HL-60/S4 treated with phorbol 12-myristate 13-acetate at 8.2 ng/mL for 4 days and 3 days (cell line): ENCODE results near the gene TLE6.
"Not testable (repeated sequence)": the region's sequence is repeated elsewhere in the genome, so short reads cannot be mapped to it uniquely, and the experiment has no call there.

Experiments
- in situ Hi-C: fragments of 300-500 bp; cut with MboI; formaldehyde crosslinking; loops from 2 replicates; pipeline ENCODE4 v1.15.0; 2022; ENCODE audit warnings: low sequenced_read_pairs

Gene TLE6

GRCh38 chr19:3025549-3025886, 48.2 kb downstream of the TLE6 start:
- in situ Hi-C loops, result no loop called here

GRCh38 chr19:3026768-3027167, 49.4 kb downstream of the TLE6 start:
- in situ Hi-C loops, result no loop called here

GRCh38 chr19:3027292-3027691, 49.9 kb downstream of the TLE6 start:
- in situ Hi-C loops, result no loop called here

GRCh38 chr19:3027981-3028304, 50.6 kb downstream of the TLE6 start:
- in situ Hi-C loops, result no loop called here

GRCh38 chr19:3028305-3029064, 51.1 kb downstream of the TLE6 start:
- in situ Hi-C loops, result no loop called here

- in situ Hi-C loops, result no loop called here
Observed at GRCh38 chr19:3029065-3029923, 51.9 kb downstream of the TLE6 start, which contains the start of gene TLE2. Gene TLE2 (minus strand): TSS chr19:3029280. CDS start chr19:3028904, 376 bp downstream.

- in situ Hi-C loops, result no loop called here
Observed at GRCh38 chr19:3031607-3031867, 54.2 kb downstream of the TLE6 start.

GRCh38 chr19:3033595-3034405, 56.4 kb downstream of the TLE6 start:
- in situ Hi-C loops, result no loop called here

- in situ Hi-C loops, result no loop called here
Observed at GRCh38 chr19:3034406-3034655, 57.0 kb downstream of the TLE6 start.

- in situ Hi-C loops, result no loop called here
Observed at GRCh38 chr19:3034656-3035541, 57.5 kb downstream of the TLE6 start.

GRCh38 chr19:3035542-3036118, 58.3 kb downstream of the TLE6 start:
- in situ Hi-C loops, result no loop called here

- in situ Hi-C loops, result no loop called here
Observed at GRCh38 chr19:3036119-3036976, 59.0 kb downstream of the TLE6 start.

- in situ Hi-C loops, result not testable (repeated sequence)
Observed at GRCh38 chr19:3036977-3037544, 59.7 kb downstream of the TLE6 start.

GRCh38 chr19:3038214-3038613, 60.9 kb downstream of the TLE6 start:
- in situ Hi-C loops, result no loop called here

GRCh38 chr19:3039125-3039524, 61.8 kb downstream of the TLE6 start:
- in situ Hi-C loops, result no loop called here

- in situ Hi-C loops, result no loop called here
Observed at GRCh38 chr19:3039641-3040077, 62.3 kb downstream of the TLE6 start.

- in situ Hi-C loops, result no loop called here
Observed at GRCh38 chr19:3041327-3041726, 64.0 kb downstream of the TLE6 start.

- in situ Hi-C loops, result no loop called here
Observed at GRCh38 chr19:3041761-3042620, 64.6 kb downstream of the TLE6 start.
